GM12878 (cell line): Measurements from ENCODE around the gene ANKRD34A. TPM values are rescaled to one million over a fixed set of nuclear protein-coding genes. Genes with fewer than 3 reads are reported as not detected.

Experiments used
- CBFB ChIP-seq: IDR thresholded peaks from 2 replicates; pipeline ENCODE4 v1.6.1; 2016; ENCODE audit warnings: antibody characterized with exemption, low read depth
- POLR2A ChIP-seq: IDR thresholded peaks from 2 replicates; pipeline ENCODE4 v1.6.1; 2011; ENCODE audit warnings: low read depth, mild to moderate bottlenecking, low read length
- POU2F2 ChIP-seq: IDR thresholded peaks from 3 replicates; pipeline ENCODE4 v1.6.1; 2011; ENCODE audit warnings: low read depth, mild to moderate bottlenecking, low read length, borderline replicate concordance
- SMC3 ChIP-seq: IDR thresholded peaks from 2 replicates; pipeline ENCODE4 v1.6.1; 2011; ENCODE audit warnings: low read length, improper control_type of control experiment, borderline replicate concordance
- TCF12 ChIP-seq: IDR thresholded peaks from 2 replicates; pipeline ENCODE4 v1.6.1; 2011; ENCODE audit warnings: low read depth, mild to moderate bottlenecking, low read length
- polyA plus RNA-seq, 11 experiments: library from polyadenylated mRNA; depleted of rRNA in 4 of 11; unstranded in 6 of 11; stranded (reverse) in 5 of 11; fragments of >200 nt; fragmentation: Nextera tagmentation in 4 of 11; fragmentation: Illumina TruSeq in 1 of 11; extraction: Ambion mirVana in 4 of 11; extraction: Trizol in 1 of 11; gene quantifications; 1 replicate in 1 of 11; 2 replicates in 10 of 11; pipeline versions ENCODE4 v1.2.1 to v1.2.3, GENCODE V29; 2011 to 2016; ENCODE audit warnings: inconsistent platforms in 2 of 11, missing spikeins in 2 of 11, low read depth in 1 of 11
- total RNA-seq, 4 experiments: library from RNA; depleted of rRNA in 3 of 4; stranded (reverse); fragments of >200 nt in 3 of 4; fragmentation: Illumina TruSeq in 1 of 4; extraction: Trizol in 1 of 4; gene quantifications; 2 replicates each; pipeline versions ENCODE4 v1.2.1 to v1.2.3, GENCODE V29; 2013 to 2021
- TF ChIP-seq, protein P1 (sequence below): fragments of 450-650 bp; IDR thresholded peaks from 2 replicates; pipeline ENCODE4 v1.6.1; 2016; ENCODE audit warnings: mild to moderate bottlenecking, moderate library complexity, borderline replicate concordance
- TF ChIP-seq, protein P2 (sequence below), 3 experiments: IDR thresholded peaks in 2 of 3; conservative IDR thresholded peaks in 1 of 3; 2 replicates each; pipeline ENCODE4 v1.5.1; 2011; ENCODE audit warnings: low read depth in 3 of 3, low read length in 3 of 3, mild to moderate bottlenecking in 3 of 3, control low read depth in 2 of 3, moderate library complexity in 2 of 3, inconsistent platforms in 1 of 3, mixed read lengths in 1 of 3; ENCODE audit not compliant: control insufficient read depth in 2 of 3, insufficient read depth in 1 of 3; ENCODE audit errors: extremely low read depth in 1 of 3

The ANKRD34A gene
- total and polyA plus RNA-seq, 10 of the 15 experiments (the other 5 are each of a cell fraction or from before 2014, with no cell fraction given), result 0.40 to 3.5 (median 1.6) TPM

GRCh38 chr1:145959333-145959732, 5.0 kb downstream of the ANKRD34A start (continued):
- TF ChIP-seq, protein P1, sequence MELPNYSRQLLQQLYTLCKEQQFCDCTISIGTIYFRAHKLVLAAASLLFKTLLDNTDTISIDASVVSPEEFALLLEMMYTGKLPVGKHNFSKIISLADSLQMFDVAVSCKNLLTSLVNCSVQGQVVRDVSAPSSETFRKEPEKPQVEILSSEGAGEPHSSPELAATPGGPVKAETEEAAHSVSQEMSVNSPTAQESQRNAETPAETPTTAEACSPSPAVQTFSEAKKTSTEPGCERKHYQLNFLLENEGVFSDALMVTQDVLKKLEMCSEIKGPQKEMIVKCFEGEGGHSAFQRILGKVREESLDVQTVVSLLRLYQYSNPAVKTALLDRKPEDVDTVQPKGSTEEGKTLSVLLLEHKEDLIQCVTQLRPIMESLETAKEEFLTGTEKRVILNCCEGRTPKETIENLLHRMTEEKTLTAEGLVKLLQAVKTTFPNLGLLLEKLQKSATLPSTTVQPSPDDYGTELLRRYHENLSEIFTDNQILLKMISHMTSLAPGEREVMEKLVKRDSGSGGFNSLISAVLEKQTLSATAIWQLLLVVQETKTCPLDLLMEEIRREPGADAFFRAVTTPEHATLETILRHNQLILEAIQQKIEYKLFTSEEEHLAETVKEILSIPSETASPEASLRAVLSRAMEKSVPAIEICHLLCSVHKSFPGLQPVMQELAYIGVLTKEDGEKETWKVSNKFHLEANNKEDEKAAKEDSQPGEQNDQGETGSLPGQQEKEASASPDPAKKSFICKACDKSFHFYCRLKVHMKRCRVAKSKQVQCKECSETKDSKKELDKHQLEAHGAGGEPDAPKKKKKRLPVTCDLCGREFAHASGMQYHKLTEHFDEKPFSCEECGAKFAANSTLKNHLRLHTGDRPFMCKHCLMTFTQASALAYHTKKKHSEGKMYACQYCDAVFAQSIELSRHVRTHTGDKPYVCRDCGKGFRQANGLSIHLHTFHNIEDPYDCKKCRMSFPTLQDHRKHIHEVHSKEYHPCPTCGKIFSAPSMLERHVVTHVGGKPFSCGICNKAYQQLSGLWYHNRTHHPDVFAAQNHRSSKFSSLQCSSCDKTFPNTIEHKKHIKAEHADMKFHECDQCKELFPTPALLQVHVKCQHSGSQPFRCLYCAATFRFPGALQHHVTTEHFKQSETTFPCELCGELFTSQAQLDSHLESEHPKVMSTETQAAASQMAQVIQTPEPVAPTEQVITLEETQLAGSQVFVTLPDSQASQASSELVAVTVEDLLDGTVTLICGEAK, result no peak
- TF ChIP-seq, protein P2, sequence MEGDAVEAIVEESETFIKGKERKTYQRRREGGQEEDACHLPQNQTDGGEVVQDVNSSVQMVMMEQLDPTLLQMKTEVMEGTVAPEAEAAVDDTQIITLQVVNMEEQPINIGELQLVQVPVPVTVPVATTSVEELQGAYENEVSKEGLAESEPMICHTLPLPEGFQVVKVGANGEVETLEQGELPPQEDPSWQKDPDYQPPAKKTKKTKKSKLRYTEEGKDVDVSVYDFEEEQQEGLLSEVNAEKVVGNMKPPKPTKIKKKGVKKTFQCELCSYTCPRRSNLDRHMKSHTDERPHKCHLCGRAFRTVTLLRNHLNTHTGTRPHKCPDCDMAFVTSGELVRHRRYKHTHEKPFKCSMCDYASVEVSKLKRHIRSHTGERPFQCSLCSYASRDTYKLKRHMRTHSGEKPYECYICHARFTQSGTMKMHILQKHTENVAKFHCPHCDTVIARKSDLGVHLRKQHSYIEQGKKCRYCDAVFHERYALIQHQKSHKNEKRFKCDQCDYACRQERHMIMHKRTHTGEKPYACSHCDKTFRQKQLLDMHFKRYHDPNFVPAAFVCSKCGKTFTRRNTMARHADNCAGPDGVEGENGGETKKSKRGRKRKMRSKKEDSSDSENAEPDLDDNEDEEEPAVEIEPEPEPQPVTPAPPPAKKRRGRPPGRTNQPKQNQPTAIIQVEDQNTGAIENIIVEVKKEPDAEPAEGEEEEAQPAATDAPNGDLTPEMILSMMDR (IDR thresholded peaks at IDR 0.05 in 2 of 3, conservative IDR thresholded peaks at IDR 0.05 in 1 of 3; ENCODE audit: control insufficient read depth in 2 of 3, extremely low read depth in 1 of 3, insufficient read depth in 1 of 3, low read depth in 3 of 3, low read length in 3 of 3), result no peak
- TF ChIP-seq POU2F2 (no peak), SMC3 (no peak), TCF12 (no peak), POLR2A (no peak), CBFB (no peak)
